ENCODE data around the gene LTBR.

GRCh38 chr12:6383572-6384498 is at the start of gene LTBR:
- TF ChIP-seq POLR2AphosphoS5 (IDR thresholded peaks at IDR 0.05): no peak
- TF ChIP-seq EP300 (conservative IDR thresholded peaks at IDR 0.05; ENCODE audit: poor library complexity, severe bottlenecking): no peak
- no peak for TF ChIP-seq CTCF (IDR thresholded peaks at IDR 0.05; ENCODE audit: poor library complexity, severe bottlenecking)
- TF ChIP-seq REST (IDR thresholded peaks at IDR 0.05; ENCODE audit: borderline replicate concordance): no peak
- no peak for TF ChIP-seq TAF1 (IDR thresholded peaks at IDR 0.05; ENCODE audit: low read depth)
- TF ChIP-seq RAD21 (conservative IDR thresholded peaks at IDR 0.05): no peak
- no peak for TF ChIP-seq MXI1 (conservative IDR thresholded peaks at IDR 0.05; ENCODE audit: poor library complexity, severe bottlenecking)
